ENCODE results near the gene BZW1.

The BZW1 gene

GRCh38 chr2:200811333-200812121 is at the start of gene BZW1:
TSS of gene BZW1 (plus strand) at chr2:200811910. CDS start at chr2:200813218, 1,308 bp downstream.
- peak within 1 kb of the TSS; percentile 96 to 100 (median 99) for H3K27ac ChIP-seq
- H3K4me3 ChIP-seq = peak within 1 kb of the TSS; percentile 76 to 100 (median 98)

- Histone ChIP-seq H3K27ac (no peak overlapping the region), H3K4me3 (no peak overlapping the region)
Measured at GRCh38 chr2:200762127-200762526, 49.6 kb upstream of the BZW1 start.

- H3K4me3 ChIP-seq = no peak overlapping the region
- H3K27ac ChIP-seq = no peak overlapping the region
Measured at GRCh38 chr2:200763422-200763821, 48.3 kb upstream of the BZW1 start.

- H3K27ac ChIP-seq = peak overlapping the region in 12 of 21 experiments; percentile 4 to 66 (median 45)
- H3K4me3 ChIP-seq = no peak overlapping the region
Measured at GRCh38 chr2:200765139-200765951, 46.4 kb upstream of the BZW1 start.

- H3K27ac ChIP-seq = peak overlapping the region in 9 of 21 experiments; percentile 13 to 66 (median 38)
Measured at GRCh38 chr2:200765995-200766660, 45.6 kb upstream of the BZW1 start.

GRCh38 chr2:200767111-200767885 is 44.4 kb upstream of the BZW1 start:
- H3K27ac ChIP-seq = peak overlapping the region in 1 of 21 experiments; percentile 47
- H3K4me3 ChIP-seq = no peak overlapping the region

More at GRCh38 chr2:200765995-200766660, 45.6 kb upstream of the BZW1 start:
- H3K4me3 ChIP-seq = no peak overlapping the region

GRCh38 chr2:200770847-200771246 is 40.9 kb upstream of the BZW1 start:
- Histone ChIP-seq H3K27ac (no peak overlapping the region), H3K4me3 (no peak overlapping the region)

- no peak overlapping the region for H3K27ac ChIP-seq
- H3K4me3 ChIP-seq = no peak overlapping the region
Measured at GRCh38 chr2:200772620-200773019, 39.1 kb upstream of the BZW1 start.

GRCh38 chr2:200773083-200773482 is 38.6 kb upstream of the BZW1 start:
- no peak overlapping the region for H3K27ac ChIP-seq
- no peak overlapping the region for H3K4me3 ChIP-seq

- Histone ChIP-seq H3K27ac (no peak overlapping the region), H3K4me3 (no peak overlapping the region)
Measured at GRCh38 chr2:200774920-200775319, 36.8 kb upstream of the BZW1 start.

- H3K27ac ChIP-seq = no peak overlapping the region
- H3K4me3 ChIP-seq = no peak overlapping the region
Measured at GRCh38 chr2:200777275-200777674, 34.4 kb upstream of the BZW1 start.

GRCh38 chr2:200778038-200778437 is 33.7 kb upstream of the BZW1 start:
- H3K27ac ChIP-seq = no peak overlapping the region
- H3K4me3 ChIP-seq = no peak overlapping the region

GRCh38 chr2:200779214-200779613 is 32.5 kb upstream of the BZW1 start:
- Histone ChIP-seq H3K27ac (no peak overlapping the region), H3K4me3 (no peak overlapping the region)

GRCh38 chr2:200781616-200782015 is 30.1 kb upstream of the BZW1 start:
- Histone ChIP-seq H3K27ac (no peak overlapping the region), H3K4me3 (no peak overlapping the region)

GRCh38 chr2:200782251-200782650 is 29.5 kb upstream of the BZW1 start:
- no peak overlapping the region for H3K4me3 ChIP-seq

GRCh38 chr2:200784215-200784614 is 27.5 kb upstream of the BZW1 start:
- Histone ChIP-seq H3K27ac (no peak overlapping the region), H3K4me3 (no peak overlapping the region)

More at GRCh38 chr2:200782251-200782650, 29.5 kb upstream of the BZW1 start:
- H3K27ac ChIP-seq = no peak overlapping the region

- Histone ChIP-seq H3K27ac (peak overlapping the region in 8 of 21 experiments; percentile 3 to 83 (median 58)), H3K4me3 (no peak overlapping the region)
Measured at GRCh38 chr2:200786423-200786822, 25.3 kb upstream of the BZW1 start.

GRCh38 chr2:200786826-200787225 is 24.9 kb upstream of the BZW1 start:
- no peak overlapping the region for H3K4me3 ChIP-seq
- peak overlapping the region in 9 of 21 experiments; percentile 3 to 83 (median 57) for H3K27ac ChIP-seq

- no peak overlapping the region for H3K4me3 ChIP-seq
- peak overlapping the region in 14 of 21 experiments; percentile 21 to 83 (median 55) for H3K27ac ChIP-seq
Measured at GRCh38 chr2:200787351-200788120, 24.2 kb upstream of the BZW1 start.

All from skin epidermis (tissue), 12 donors.